Endothelial cell of umbilical vein (primary cell): ENCODE data around the gene CPNE1. TPM values are rescaled to one million over a fixed set of nuclear protein-coding genes. Genes with fewer than 3 reads are reported as not detected.

Source experiments
- BruUV-seq: library from RNA; stranded (reverse); fragments of 400-500 nt; replicated peaks from 2 replicates; lab custom pipeline; 2021; lab: Mats Ljungman, UMichigan
- CTCF ChIA-PET: fragments of 300-600, 350-600 bp; sonication (Branson Sonifier 250); formaldehyde crosslinking; loops from one replicate; lab custom pipeline; 2021; ENCODE audit warnings: antibody characterized with exemption, inconsistent platforms; lab: Charles Lee
- POLR2A ChIA-PET: fragments of 300-600, 350-600 bp; sonication (Branson Sonifier 250); formaldehyde crosslinking; loops from one replicate; lab custom pipeline; 2021; ENCODE audit warnings: antibody characterized with exemption, inconsistent platforms; lab: Charles Lee
- DNase-seq: peaks from one replicate; pipeline ENCODE4 v3.0.0-alpha.2; 2011; ENCODE audit warnings: low read depth, low spot score
- FAIRE-seq: peaks from 2 replicates; lab custom pipeline; 2011; peaks lifted over from hg19 to GRCh38; lab: Jason Lieb, UNC
- H2AFZ ChIP-seq: 2 replicates; pipeline ENCODE4 v1.6.0; 2012; ENCODE audit warnings: low read depth, low read length, control low read depth, inconsistent platforms
- H3K27ac ChIP-seq: 2 replicates; pipeline ENCODE4 v1.5.1; 2011; ENCODE audit warnings: low read depth, mild to moderate bottlenecking, control low read depth, low read length, moderate library complexity; ENCODE audit not compliant: insufficient read depth
- H3K27me3 ChIP-seq, 2 experiments: 2 replicates each; pipeline versions ENCODE4 v1.6.0 to v1.6.1; 2011; ENCODE audit warnings: low read length in 2 of 2, mixed read lengths in 1 of 2; ENCODE audit not compliant: control insufficient read depth in 2 of 2, insufficient read depth in 2 of 2
- H3K36me3 ChIP-seq, 2 experiments: 2 replicates in 1 of 2; 3 replicates in 1 of 2; pipeline ENCODE4 v1.5.1; 2011; ENCODE audit warnings: low read length in 2 of 2, mild to moderate bottlenecking in 1 of 2, moderate library complexity in 1 of 2; ENCODE audit not compliant: control insufficient read depth in 2 of 2, insufficient read depth in 2 of 2; ENCODE audit errors: extremely low read depth in 1 of 2
- H3K4me1 ChIP-seq: 3 replicates; pipeline ENCODE4 v1.5.1; 2011; ENCODE audit warnings: mild to moderate bottlenecking, low read length; ENCODE audit not compliant: control insufficient read depth, insufficient read depth; ENCODE audit errors: extremely low read depth
- H3K4me2 ChIP-seq: 2 replicates; pipeline ENCODE4 v1.6.1; 2011; ENCODE audit warnings: low read length, control low read depth, mixed read lengths; ENCODE audit not compliant: insufficient read depth
- H3K4me3 ChIP-seq, 3 experiments: fragments of 200-600 bp in 1 of 3; sonication (generic), shearing (Covaris generic) in 1 of 3; replicated peaks in 1 of 3; 2 replicates each; pipeline ENCODE4 v1.5.1; 2011 to 2016; ENCODE audit warnings: control low read depth in 3 of 3, low read length in 3 of 3, mild to moderate bottlenecking in 2 of 3, inconsistent platforms in 1 of 3, low read depth in 1 of 3, moderate library complexity in 1 of 3; ENCODE audit not compliant: insufficient read depth in 1 of 3
- H3K79me2 ChIP-seq: 2 replicates; pipeline ENCODE4 v1.6.0; 2012; ENCODE audit warnings: low read length, inconsistent platforms; ENCODE audit not compliant: control insufficient read depth, insufficient read depth
- H3K9ac ChIP-seq: replicated peaks from 2 replicates; pipeline ENCODE3; 2011; ENCODE audit warnings: low read length, control low read depth; ENCODE audit not compliant: insufficient read depth; ENCODE audit errors: extremely low read depth
- H3K9me1 ChIP-seq: replicated peaks from 3 replicates; pipeline ENCODE4 v1.6.0; 2011; ENCODE audit warnings: mild to moderate bottlenecking, low read length; ENCODE audit not compliant: control insufficient read depth, insufficient read depth; ENCODE audit errors: extremely low read depth
- H3K9me3 ChIP-seq: replicated peaks from 2 replicates; pipeline ENCODE4 v1.5.1; 2012; ENCODE audit warnings: low read length, inconsistent platforms; ENCODE audit not compliant: control insufficient read depth, insufficient read depth
- H4K20me1 ChIP-seq: replicated peaks from 2 replicates; pipeline ENCODE3; 2011; ENCODE audit warnings: mild to moderate bottlenecking, low read length; ENCODE audit not compliant: control insufficient read depth, insufficient read depth; ENCODE audit errors: extremely low read depth
- EZH2 ChIP-seq: IDR thresholded peaks from 2 replicates; pipeline ENCODE4 v1.6.1; 2012; ENCODE audit warnings: borderline replicate concordance, low read depth, mild to moderate bottlenecking, moderate library complexity, low read length, inconsistent platforms; ENCODE audit not compliant: severe bottlenecking
- GATA2 ChIP-seq: IDR thresholded peaks from 2 replicates; pipeline ENCODE4 v1.7.0; 2011; ENCODE audit warnings: low read depth, mild to moderate bottlenecking, moderate library complexity, mixed read lengths, low read length; ENCODE audit not compliant: insufficient read length, insufficient read depth
- JUN ChIP-seq: IDR thresholded peaks from 2 replicates; pipeline ENCODE4 v1.6.1; 2011; ENCODE audit warnings: borderline replicate concordance, low read depth; ENCODE audit not compliant: insufficient read length, insufficient read depth
- POLR2A ChIP-seq: IDR thresholded peaks from 2 replicates; pipeline ENCODE4 v1.6.1; 2012; ENCODE audit warnings: low read depth, mild to moderate bottlenecking, control low read depth, low read length
- POLR2AphosphoS5 ChIP-seq: IDR thresholded peaks from 2 replicates; pipeline ENCODE4 v1.6.1; 2012; ENCODE audit warnings: low read depth, mild to moderate bottlenecking, control low read depth, low read length, moderate library complexity; ENCODE audit not compliant: insufficient read depth
- dilution Hi-C: fragments of 300-500 bp; cut with MboI; formaldehyde crosslinking; loops from one replicate; pipeline ENCODE4 v1.15.0; 2019; ENCODE audit warnings: low sequenced_read_pairs; ENCODE audit not compliant: extremely low pct_ligation_motif_present
- intact Hi-C: fragments of 100-400 bp; cut with micrococcal nuclease; formaldehyde crosslinking; loops from one replicate; pipeline ENCODE4 v1.10.0; 2022
- polyA plus RNA-seq, 4 experiments: library from polyadenylated mRNA; depleted of rRNA in 3 of 4; stranded (reverse) in 3 of 4; unstranded in 1 of 4; fragments of >200 nt; gene quantifications; 2 replicates each; pipeline versions ENCODE4 v1.2.1 to v1.2.3, GENCODE V29; 2011 to 2012; ENCODE audit warnings: missing spikeins in 1 of 4
- total RNA-seq: library from RNA; stranded (reverse); gene quantifications from 2 replicates; pipeline ENCODE4 v1.2.3, GENCODE V29; 2021
- TF ChIP-seq, protein P1 (sequence below), 2 donors: IDR thresholded peaks; 1 replicate in 1 of 2; 2 replicates in 1 of 2; pipeline ENCODE4 v1.5.1; 2011; ENCODE audit warnings: low read length in 2 of 2, mild to moderate bottlenecking in 2 of 2, moderate library complexity in 2 of 2, control low read depth in 1 of 2, inconsistent platforms in 1 of 2, low read depth in 1 of 2; ENCODE audit not compliant: insufficient read depth in 1 of 2; ENCODE audit errors: extremely low read depth in 1 of 2
- TF ChIP-seq, protein P2 (sequence below): IDR thresholded peaks from 2 replicates; pipeline ENCODE4 v1.6.1; 2011; ENCODE audit not compliant: insufficient read depth, insufficient read length

CPNE1 gene
- total and polyA plus RNA-seq, 2 donors (not counting 3 experiments of a cell fraction or from before 2014, with no cell fraction given), result 244 to 316 TPM

DNA sequence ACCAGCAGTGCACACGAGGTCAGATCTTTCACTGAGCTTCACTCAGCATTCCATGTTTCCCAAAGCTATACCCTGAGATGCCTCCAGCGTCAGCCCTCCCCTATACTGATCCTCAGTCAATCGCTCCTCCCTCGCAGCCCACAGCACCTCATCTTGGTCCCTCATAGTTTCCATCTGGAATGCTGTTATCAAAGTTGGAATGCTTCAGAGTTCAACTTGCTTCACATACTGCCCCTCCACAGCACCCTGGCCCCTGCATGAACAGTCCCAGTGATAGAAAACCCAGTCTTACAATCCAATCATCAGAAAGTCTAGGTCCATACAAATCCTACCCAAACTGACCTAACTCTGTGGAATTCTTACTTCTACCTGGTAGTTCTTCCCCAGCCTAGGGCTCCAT, 29.0 kb downstream of the CPNE1 start:
- H3K27ac ChIP-seq, result no peak overlapping the region
- BruUV-seq, result no TSS peak
- FAIRE-seq (no peak), DNase-seq (no peak)
- ChIA-PET POLR2A (no interaction called here), CTCF (interaction anchor here (1.5 kb wide), 1 partner anchor 19 kb away, joined by 4 read pairs; no protein-coding TSS in a partner anchor)
- TF ChIP-seq JUN (no peak), POLR2AphosphoS5 (no peak), EZH2 (no peak), GATA2 (no peak), POLR2A (no peak)
- TF ChIP-seq, protein P1, sequence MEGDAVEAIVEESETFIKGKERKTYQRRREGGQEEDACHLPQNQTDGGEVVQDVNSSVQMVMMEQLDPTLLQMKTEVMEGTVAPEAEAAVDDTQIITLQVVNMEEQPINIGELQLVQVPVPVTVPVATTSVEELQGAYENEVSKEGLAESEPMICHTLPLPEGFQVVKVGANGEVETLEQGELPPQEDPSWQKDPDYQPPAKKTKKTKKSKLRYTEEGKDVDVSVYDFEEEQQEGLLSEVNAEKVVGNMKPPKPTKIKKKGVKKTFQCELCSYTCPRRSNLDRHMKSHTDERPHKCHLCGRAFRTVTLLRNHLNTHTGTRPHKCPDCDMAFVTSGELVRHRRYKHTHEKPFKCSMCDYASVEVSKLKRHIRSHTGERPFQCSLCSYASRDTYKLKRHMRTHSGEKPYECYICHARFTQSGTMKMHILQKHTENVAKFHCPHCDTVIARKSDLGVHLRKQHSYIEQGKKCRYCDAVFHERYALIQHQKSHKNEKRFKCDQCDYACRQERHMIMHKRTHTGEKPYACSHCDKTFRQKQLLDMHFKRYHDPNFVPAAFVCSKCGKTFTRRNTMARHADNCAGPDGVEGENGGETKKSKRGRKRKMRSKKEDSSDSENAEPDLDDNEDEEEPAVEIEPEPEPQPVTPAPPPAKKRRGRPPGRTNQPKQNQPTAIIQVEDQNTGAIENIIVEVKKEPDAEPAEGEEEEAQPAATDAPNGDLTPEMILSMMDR (IDR thresholded peaks at IDR 0.05; ENCODE audit: extremely low read depth in 1 of 2, insufficient read depth in 1 of 2, low read depth in 1 of 2, low read length in 2 of 2), result no peak
- TF ChIP-seq, protein P2, sequence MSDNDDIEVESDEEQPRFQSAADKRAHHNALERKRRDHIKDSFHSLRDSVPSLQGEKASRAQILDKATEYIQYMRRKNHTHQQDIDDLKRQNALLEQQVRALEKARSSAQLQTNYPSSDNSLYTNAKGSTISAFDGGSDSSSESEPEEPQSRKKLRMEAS, result no peak
- peaks cover 29% of the 10 kb centered on the region for H3K79me2 ChIP-seq
- intact Hi-C loops, result no loop called here
- no peaks in the 10 kb centered on the region for H3K9me3 ChIP-seq
- dilution Hi-C loops, result no loop called here
- no peaks in the 10 kb centered on the region for H3K27me3 ChIP-seq
- no peak overlapping the region for H3K4me2 ChIP-seq
- peaks cover 0 to 16% of the 10 kb centered on the region in 2 experiments for H3K36me3 ChIP-seq
- no peak overlapping the region for H3K4me3 ChIP-seq
- H3K9me1 ChIP-seq, result no peaks in the 10 kb centered on the region
- H2AFZ ChIP-seq, result no peak overlapping the region
- H3K4me1 ChIP-seq, result no peaks in the 10 kb centered on the region
- H3K9ac ChIP-seq, result no peak overlapping the region
- H4K20me1 ChIP-seq, result peaks cover under 1% of the 10 kb centered on the region
